ENCODE measurements around the gene HIVEP3. TPM values are rescaled to one million over a fixed set of nuclear protein-coding genes. Genes with fewer than 3 reads are reported as not detected.
A peak's percentile ranks its signal among the peaks of the same experiment; 100 is the strongest.

HIVEP3 gene
- total RNA-seq, 1 donor: 1.8 TPM

- TF ChIP-seq, protein P1, sequence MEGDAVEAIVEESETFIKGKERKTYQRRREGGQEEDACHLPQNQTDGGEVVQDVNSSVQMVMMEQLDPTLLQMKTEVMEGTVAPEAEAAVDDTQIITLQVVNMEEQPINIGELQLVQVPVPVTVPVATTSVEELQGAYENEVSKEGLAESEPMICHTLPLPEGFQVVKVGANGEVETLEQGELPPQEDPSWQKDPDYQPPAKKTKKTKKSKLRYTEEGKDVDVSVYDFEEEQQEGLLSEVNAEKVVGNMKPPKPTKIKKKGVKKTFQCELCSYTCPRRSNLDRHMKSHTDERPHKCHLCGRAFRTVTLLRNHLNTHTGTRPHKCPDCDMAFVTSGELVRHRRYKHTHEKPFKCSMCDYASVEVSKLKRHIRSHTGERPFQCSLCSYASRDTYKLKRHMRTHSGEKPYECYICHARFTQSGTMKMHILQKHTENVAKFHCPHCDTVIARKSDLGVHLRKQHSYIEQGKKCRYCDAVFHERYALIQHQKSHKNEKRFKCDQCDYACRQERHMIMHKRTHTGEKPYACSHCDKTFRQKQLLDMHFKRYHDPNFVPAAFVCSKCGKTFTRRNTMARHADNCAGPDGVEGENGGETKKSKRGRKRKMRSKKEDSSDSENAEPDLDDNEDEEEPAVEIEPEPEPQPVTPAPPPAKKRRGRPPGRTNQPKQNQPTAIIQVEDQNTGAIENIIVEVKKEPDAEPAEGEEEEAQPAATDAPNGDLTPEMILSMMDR (IDR thresholded peaks at IDR 0.05; ENCODE audit: extremely low read depth, low read depth, low read length): no peak
- H3K27ac ChIP-seq (ENCODE audit: low read depth, low read length): no peak overlapping the region
- H3K36me3 ChIP-seq (ENCODE audit: insufficient read depth, low read length): no peaks in the 10 kb centered on the region
- no peaks in the 10 kb centered on the region for H3K27me3 ChIP-seq (ENCODE audit: insufficient read depth, low read length)
- H2AFZ ChIP-seq (ENCODE audit: low read length): no peak overlapping the region
- no peak overlapping the region for H3K4me2 ChIP-seq (ENCODE audit: insufficient read depth, low read length)
- H3K4me3 ChIP-seq (ENCODE audit: insufficient read depth, low read length): no peak overlapping the region
- peaks cover 30% of the 10 kb centered on the region for H3K4me1 ChIP-seq (ENCODE audit: insufficient read depth, low read length)
- H3K79me2 ChIP-seq (ENCODE audit: insufficient read depth, low read length): no peaks in the 10 kb centered on the region
- no peaks in the 10 kb centered on the region for H3K9me3 ChIP-seq (ENCODE audit: low read depth, low read length)
- no peak for DNase-seq (ENCODE audit: insufficient read length, low spot score, missing footprints)
- H4K20me1 ChIP-seq (ENCODE audit: insufficient read depth, low read length): no peaks in the 10 kb centered on the region
Measured at GRCh38 chr1:41844781-41845272, 73.9 kb downstream of the HIVEP3 start.

GRCh38 chr1:41844255-41844654 lies 74.5 kb downstream of the HIVEP3 start:
- Histone ChIP-seq H3K79me2 (ENCODE audit: insufficient read depth, low read length) (no peaks in the 10 kb centered on the region), H3K27ac (ENCODE audit: low read depth, low read length) (no peak overlapping the region), H2AFZ (ENCODE audit: low read length) (no peak overlapping the region), H3K27me3 (ENCODE audit: insufficient read depth, low read length) (no peaks in the 10 kb centered on the region), H3K4me3 (ENCODE audit: insufficient read depth, low read length) (no peak overlapping the region), H3K36me3 (ENCODE audit: insufficient read depth, low read length) (no peaks in the 10 kb centered on the region), H3K9me3 (ENCODE audit: low read depth, low read length) (no peaks in the 10 kb centered on the region), H3K4me2 (ENCODE audit: insufficient read depth, low read length) (no peak overlapping the region), H4K20me1 (ENCODE audit: insufficient read depth, low read length) (no peaks in the 10 kb centered on the region), H3K4me1 (ENCODE audit: insufficient read depth, low read length) (peaks cover 30% of the 10 kb centered on the region)
- TF ChIP-seq, protein P1 (IDR thresholded peaks at IDR 0.05; ENCODE audit: extremely low read depth, low read depth, low read length): no peak
- no peak for DNase-seq (ENCODE audit: insufficient read length, low spot score, missing footprints)

DNA sequence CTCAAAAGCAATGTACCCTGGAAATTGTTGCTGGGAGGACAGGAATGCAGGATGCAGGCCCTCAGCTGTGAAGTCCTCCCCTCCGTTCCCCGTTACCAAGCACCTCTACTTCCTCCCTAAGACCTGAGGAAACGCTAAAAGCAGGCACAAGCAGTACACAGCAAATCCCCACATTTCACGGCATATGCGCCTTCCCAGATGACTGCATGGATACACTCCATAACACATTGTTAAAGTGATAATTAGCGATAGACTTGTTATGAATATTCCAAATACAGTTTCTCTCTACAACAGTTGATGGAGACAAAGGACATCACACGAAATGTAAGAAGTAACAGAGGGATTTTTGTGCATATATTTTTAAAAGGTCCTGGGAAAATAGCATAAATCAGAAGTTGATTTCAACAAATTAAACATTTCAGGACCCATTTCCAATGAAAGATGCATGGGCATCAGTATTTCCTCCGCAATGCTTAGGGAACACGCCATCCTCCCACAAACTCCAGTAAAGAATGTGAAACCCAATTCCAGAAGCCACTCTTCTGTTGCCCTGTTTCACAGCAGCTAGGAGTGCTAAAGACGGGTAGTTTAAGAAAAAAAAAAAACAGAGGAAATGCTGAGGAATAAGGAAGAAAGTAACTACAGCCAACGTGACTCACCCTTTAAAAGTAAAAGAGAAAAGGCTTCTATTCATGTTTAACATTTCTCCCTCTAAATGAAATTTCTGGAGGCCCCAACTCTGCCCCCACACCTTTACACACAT lies 75.5 kb downstream of the HIVEP3 start:
- no peaks in the 10 kb centered on the region for H3K79me2 ChIP-seq (ENCODE audit: insufficient read depth, low read length)
- peaks cover 30% of the 10 kb centered on the region for H3K4me1 ChIP-seq (ENCODE audit: insufficient read depth, low read length)
- H3K36me3 ChIP-seq (ENCODE audit: insufficient read depth, low read length): no peaks in the 10 kb centered on the region
- peak overlapping the region; percentile 45 for H3K4me2 ChIP-seq (ENCODE audit: insufficient read depth, low read length)
- H3K4me3 ChIP-seq (ENCODE audit: insufficient read depth, low read length): no peak overlapping the region
- TF ChIP-seq, protein P1 (IDR thresholded peaks at IDR 0.05; ENCODE audit: extremely low read depth, low read depth, low read length): no peak
- H3K27me3 ChIP-seq (ENCODE audit: insufficient read depth, low read length): no peaks in the 10 kb centered on the region
- no peak for DNase-seq (ENCODE audit: insufficient read length, low spot score, missing footprints)
- peak overlapping the region; percentile 50 for H3K27ac ChIP-seq (ENCODE audit: low read depth, low read length)
- H4K20me1 ChIP-seq (ENCODE audit: insufficient read depth, low read length): no peaks in the 10 kb centered on the region
- no peak overlapping the region for H2AFZ ChIP-seq (ENCODE audit: low read length)
- no peaks in the 10 kb centered on the region for H3K9me3 ChIP-seq (ENCODE audit: low read depth, low read length)

DNA sequence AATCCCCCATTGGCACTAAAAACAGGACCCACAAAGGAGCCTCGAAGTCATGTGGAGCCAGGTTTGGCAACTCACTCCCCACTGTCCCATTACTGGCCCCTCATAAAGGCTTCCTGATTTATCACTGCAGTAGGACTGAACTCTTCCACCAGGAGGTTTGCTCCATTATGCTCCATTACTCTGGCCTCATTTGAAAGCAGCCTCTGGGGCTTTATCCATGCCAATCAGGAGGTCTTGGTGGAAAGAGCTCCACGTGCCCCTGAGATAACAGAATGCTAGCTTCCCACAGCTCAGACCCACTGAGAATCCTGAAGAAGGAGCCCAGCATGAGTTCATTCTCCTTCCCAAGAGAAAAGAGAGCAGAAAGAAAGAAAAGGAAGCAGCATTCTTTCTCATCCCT lies 76.4 kb downstream of the HIVEP3 start:
- TF ChIP-seq, protein P1 (IDR thresholded peaks at IDR 0.05; ENCODE audit: extremely low read depth, low read depth, low read length): no peak
- H3K4me2 ChIP-seq (ENCODE audit: insufficient read depth, low read length): no peak overlapping the region

More for the DNA sequence above, 76.4 kb downstream of the HIVEP3 start:
- no peak overlapping the region for H3K27ac ChIP-seq (ENCODE audit: low read depth, low read length)
- H3K27me3 ChIP-seq (ENCODE audit: insufficient read depth, low read length): no peaks in the 10 kb centered on the region
- H3K4me3 ChIP-seq (ENCODE audit: insufficient read depth, low read length): no peak overlapping the region
- H3K36me3 ChIP-seq (ENCODE audit: insufficient read depth, low read length): no peaks in the 10 kb centered on the region
- no peaks in the 10 kb centered on the region for H3K79me2 ChIP-seq (ENCODE audit: insufficient read depth, low read length)
- H3K9me3 ChIP-seq (ENCODE audit: low read depth, low read length): no peaks in the 10 kb centered on the region
- no peak for DNase-seq (ENCODE audit: insufficient read length, low spot score, missing footprints)
- no peak overlapping the region for H2AFZ ChIP-seq (ENCODE audit: low read length)
- peaks cover 30% of the 10 kb centered on the region for H3K4me1 ChIP-seq (ENCODE audit: insufficient read depth, low read length)
- no peaks in the 10 kb centered on the region for H4K20me1 ChIP-seq (ENCODE audit: insufficient read depth, low read length)

All from osteoblast (primary cell).